GM18505 (cell line): ENCODE data around the gene VWA2.

Source experiments
- ATAC-seq: cut with Tn5 transposase; IDR thresholded peaks from one replicate; pipeline ENCODE4 v1.9.1; 2021; ENCODE audit not compliant: unreplicated experiment
- POLR2A ChIP-seq: IDR thresholded peaks from 4 replicates; pipeline ENCODE4 v1.6.1; 2011; ENCODE audit warnings: borderline replicate concordance; ENCODE audit not compliant: insufficient read depth, insufficient read length; ENCODE audit errors: extremely low read depth

The VWA2 gene

GRCh38 chr10:114239117-114239993, at the start of gene VWA2:
TSS of gene VWA2 (plus strand) at chr10:114239254. CDS start at chr10:114248714, 9,460 bp downstream.
- no peak for ATAC-seq
- TF ChIP-seq POLR2A = no peak

DNA sequence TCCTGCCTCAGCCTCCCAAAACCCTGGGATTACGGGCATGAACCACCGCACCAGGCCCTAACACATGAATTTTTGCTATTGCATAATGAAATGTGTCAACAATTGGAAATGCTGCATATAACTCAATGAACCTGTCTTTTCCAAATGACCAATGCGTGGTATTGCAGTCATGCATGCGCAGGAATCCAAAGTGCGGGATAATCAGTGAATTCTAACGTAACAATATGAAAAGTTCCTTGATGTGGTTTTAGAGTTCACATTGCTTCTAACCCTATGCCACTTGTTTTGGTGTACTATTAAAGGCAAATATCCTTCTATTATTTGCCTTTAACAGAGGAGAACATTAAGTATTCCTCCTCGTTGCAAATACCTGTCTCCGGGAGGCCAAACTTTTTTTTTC, 49.4 kb upstream of the VWA2 start:
- TF ChIP-seq POLR2A = no peak
- ATAC-seq = no peak

DNA sequence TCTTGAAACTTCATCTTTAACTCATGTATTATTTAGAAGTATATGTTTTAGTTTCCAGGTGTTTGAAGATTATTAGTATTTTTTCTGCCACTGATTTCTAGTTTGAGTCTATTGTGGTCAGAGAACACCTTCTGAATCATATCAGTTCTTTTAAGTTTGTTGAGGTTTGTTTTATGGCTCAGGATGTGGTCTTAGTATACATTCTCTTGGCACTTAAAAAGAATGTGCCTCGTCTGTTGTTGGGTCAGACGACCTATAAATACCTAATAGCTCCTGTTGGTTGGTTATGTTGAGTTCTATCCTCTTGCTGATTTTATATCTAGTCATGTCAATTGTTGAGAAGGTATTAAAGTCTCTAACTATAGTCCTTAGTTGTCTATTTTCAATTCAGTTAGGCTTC, 44.0 kb upstream of the VWA2 start:
- no peak for TF ChIP-seq POLR2A
- ATAC-seq = no peak

GRCh38 chr10:114199239-114199638, 39.8 kb upstream of the VWA2 start:
- ATAC-seq = no peak
- no peak for TF ChIP-seq POLR2A

- no peak for TF ChIP-seq POLR2A
Measured at GRCh38 chr10:114202812-114203211, 36.2 kb upstream of the VWA2 start.

DNA sequence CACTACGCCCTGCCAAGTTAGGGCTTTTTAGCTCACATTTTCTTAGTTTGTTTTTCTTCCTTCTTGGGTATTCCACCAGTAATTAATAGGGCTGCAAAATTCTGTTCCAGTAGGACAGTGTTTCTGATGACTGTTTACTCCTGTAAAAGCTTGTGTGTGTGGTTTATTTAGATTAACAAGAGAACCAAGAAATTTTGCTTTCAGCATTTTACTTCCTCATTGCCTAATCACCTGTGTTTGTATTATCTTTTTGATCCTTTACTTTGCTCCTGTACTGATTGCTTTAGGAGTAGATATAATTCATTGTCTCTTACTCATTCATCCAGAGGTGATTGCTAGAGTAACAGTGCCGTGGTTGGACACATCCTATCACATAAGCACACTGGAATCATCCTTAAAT, 32.2 kb upstream of the VWA2 start:
- no peak for TF ChIP-seq POLR2A
- ATAC-seq = no peak

More at GRCh38 chr10:114202812-114203211, 36.2 kb upstream of the VWA2 start:
- ATAC-seq = no peak

GRCh38 chr10:114207349-114207748, 31.7 kb upstream of the VWA2 start:
- no peak for ATAC-seq
- TF ChIP-seq POLR2A = no peak

DNA sequence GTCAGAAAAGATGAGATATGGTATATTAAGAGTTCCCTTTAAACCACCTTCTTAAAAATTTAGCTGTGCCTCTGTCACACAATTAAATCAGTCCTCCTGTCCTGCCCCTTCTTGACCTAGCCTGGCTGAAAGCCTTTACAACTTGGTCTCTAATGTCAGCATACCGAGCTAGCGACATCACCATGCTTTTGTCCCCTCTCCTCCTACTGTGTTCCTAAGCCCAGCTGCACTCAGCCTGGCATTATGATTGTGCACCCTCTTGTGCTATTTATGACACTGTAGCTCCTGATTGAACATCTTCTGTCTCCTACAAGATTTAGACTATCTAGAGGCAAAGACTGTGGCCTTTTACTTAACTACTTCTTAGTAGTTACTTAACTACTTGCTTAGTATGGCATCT, 30.7 kb upstream of the VWA2 start:
- no peak for TF ChIP-seq POLR2A
- no peak for ATAC-seq

DNA sequence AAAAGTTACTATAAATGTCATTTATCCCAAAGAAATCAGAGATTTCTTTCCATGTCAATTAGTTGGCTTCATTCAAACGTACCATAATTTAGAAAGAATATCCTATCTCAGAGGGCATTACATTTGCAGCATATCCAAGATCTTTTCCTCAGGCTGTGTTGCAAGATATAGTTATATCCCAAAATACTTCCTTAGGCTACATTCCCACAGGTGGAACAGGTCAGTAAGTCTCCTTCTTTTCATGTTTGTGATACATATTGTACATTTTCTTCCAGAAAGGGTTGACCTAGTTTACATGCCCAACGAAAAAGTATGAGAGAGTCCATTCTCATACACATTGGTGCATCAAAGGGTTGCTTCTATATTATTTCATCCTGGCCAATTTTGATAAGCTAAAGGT, 26.9 kb upstream of the VWA2 start:
- ATAC-seq = no peak
- TF ChIP-seq POLR2A = no peak

DNA sequence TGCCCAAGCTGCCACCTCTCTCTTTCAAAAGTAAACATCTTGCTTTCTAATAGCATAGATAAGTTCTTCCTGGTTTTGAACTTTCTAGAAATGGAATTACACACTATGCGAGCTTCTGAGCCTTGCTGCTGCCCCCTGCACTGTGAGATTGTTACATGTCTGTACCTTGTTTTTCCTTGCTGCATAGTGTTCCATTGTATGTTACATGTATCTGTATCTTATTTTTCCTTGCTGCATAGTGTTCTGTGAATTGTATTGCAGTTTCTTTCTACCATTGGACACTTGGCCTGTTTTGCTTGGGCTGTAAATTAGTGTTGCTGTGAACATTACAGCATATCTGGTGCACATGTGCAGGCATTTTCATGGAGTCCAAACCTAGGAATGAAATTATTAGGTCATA, 24.0 kb upstream of the VWA2 start:
- ATAC-seq = no peak
- no peak for TF ChIP-seq POLR2A

DNA sequence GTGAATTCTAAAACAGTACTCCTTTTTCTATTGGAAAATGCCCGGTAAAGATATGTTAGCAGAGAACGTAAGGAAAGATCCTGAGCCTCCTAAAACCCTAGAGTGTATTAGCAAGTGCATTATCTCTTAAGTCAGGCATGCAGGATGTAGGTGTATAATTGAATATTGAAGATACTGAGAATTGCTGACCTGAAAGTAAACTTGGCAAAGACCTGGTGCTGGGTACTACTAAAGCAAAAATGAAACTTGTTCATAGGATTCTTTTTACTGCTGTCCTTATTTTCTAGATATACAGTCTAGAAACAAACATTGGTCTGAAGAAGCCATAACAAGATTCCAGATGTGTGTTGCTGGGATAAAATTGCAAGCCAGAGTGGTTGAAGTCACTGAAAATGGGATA, 18.8 kb upstream of the VWA2 start:
- no peak for TF ChIP-seq POLR2A
- no peak for ATAC-seq

GRCh38 chr10:114221235-114221634, 17.8 kb upstream of the VWA2 start:
- TF ChIP-seq POLR2A = no peak
- no peak for ATAC-seq

DNA sequence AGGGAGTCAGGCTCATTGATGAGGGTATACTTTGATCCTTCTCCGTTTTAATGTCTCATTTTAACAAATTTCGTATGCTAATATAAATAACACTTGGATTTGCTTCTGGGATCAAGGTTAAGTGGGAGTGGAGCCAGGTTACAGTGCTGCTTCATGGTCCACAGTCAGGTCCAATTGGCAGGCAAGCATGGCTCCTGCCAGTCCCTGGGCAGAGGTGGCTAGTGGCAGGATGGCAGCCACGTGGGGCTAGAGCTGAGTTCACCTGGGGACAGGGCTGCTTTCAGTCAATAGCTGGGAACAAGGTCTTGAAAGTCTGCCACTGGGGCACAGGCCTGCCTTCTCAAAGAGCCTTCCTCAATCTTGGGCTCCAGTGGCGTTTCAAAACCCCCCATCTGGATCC, 16.0 kb upstream of the VWA2 start:
- ATAC-seq = no peak
- TF ChIP-seq POLR2A = no peak

- no peak for TF ChIP-seq POLR2A
- no peak for ATAC-seq
Measured at GRCh38 chr10:114228156-114228555, 10.9 kb upstream of the VWA2 start.
